CD4-positive, alpha-beta T cell treated with Interferon gamma for 1 hour (primary cell): ENCODE measurements around the gene DAG1.
A peak's percentile ranks its signal among the peaks of the same experiment; 100 is the strongest.
"Not testable (repeated sequence)": the region's sequence is repeated elsewhere in the genome, so short reads cannot be mapped to it uniquely, and the experiment has no call there.

Experiments
- DNase-seq: peaks from one replicate; pipeline ENCODE4 v3.0.0-alpha.2; 2020

DAG1 gene

DNA sequence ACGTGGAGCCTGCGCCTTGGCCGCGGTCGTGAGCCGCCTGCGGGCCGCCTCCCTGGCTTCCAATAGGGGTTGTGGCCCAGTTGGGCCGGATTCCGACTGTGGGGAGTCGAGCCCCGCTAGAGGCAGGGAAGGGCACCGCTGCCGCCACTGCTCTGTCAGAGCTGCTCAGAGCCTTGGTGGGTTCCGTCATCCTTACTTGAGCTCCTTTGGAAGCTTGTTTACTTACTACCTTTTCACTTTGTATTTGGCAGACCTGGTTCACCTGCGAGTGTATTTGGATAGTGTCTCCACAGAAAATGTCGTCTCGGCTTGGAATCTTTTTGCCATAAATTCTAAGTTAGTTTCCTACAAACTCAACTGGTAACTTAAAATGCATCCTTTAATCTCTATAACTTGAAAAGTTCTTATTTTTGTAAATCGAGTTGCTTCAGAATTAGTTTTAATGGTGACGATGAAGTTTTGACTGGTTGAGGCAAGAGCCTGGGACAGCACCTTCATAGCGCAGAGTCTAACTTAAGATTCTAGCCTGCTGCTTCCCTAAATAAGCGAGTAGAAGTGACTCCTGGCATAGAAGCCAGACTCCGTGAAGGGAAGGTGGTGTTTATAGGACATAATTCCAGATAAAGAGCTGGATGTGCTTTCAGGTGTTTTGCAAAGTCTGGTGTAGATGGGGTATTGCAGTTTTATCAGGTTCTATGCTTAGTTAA, 800 bp downstream of the DAG1 start:
- DNase-seq: no peak

- DNase-seq: no peak
Observed at GRCh38 chr3:49471856-49472495, 1.9 kb downstream of the DAG1 start.

DNA sequence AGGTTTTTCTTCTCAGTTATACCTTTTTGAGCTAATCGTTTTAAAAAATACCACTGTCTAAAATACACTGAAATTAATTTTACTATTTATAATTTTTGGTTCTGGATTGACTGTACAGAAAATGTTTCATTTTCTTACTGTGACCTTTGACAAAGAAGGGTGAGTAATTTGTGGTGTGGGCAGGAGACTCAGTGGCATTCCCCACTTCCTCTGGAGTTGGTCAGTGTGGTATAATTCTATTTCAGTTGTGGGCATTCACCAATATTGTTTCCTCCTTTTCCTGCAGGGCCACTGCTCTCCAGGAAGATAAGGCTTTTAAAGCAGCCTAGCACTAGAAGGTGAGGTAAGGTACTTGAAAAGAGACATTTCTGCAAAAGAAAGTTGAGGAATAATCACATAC, 6.5 kb downstream of the DAG1 start:
- DNase-seq: no peak

DNA sequence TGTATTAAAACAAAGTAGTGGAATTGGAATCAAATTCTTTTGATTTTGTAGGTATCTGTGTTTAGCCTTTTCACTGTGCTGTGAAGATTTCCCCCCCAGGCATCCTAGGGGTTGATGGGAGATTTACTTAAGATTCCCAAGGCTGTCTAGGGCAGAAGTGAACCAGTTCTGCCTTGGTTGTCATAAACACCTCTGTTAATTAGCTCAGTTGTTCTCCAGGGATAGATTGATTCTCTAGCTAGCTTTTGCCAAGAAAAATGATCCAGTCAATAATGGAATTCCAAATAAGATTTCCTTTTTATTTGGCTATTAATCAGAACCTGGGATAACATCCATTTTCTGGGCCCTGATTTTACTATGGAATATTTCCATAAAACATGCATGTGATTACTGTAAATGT, 12.7 kb downstream of the DAG1 start:
- DNase-seq: no peak

DNA sequence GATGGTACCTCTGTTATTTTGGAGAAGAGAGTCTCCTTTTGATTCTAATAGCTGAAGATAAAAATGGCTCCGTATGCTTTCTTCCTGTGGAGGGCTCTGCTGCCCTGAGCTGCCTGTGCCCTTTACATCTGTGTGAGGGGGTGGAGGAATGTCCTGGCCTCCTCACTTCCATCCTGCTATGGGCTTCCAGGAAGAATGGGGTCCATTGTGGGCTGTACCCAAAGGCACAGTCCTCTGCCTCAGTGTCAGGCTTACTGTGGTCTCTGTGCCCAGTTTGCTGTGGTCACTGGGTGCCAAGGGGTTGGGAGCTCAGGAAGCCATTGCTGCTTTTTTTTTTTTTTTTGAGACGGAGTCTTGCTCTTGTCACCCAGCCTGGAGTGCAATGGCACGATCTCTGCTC, 14.4 kb downstream of the DAG1 start:
- DNase-seq: no peak

DNA sequence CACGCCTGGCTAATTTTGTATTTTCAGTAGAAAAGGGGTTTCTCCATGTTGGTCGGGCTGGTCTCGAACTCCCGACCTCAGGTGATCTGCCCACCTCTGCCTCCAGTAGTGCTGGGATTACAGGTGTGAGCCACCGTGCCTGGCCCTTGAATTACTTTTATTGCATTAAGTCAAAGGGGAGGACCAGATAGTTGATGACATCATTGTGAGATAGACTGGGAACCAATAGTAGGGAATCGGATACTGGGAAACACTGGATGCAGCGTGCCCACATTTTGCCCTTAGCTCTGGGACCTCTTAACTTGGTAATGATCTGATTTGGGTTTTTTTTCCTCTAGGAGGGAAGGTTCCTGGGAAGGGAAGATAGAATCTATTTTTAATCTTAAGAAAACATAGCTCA, 19.2 kb downstream of the DAG1 start:
- DNase-seq: no peak

GRCh38 chr3:49492969-49493368, 22.9 kb downstream of the DAG1 start:
- no peak for DNase-seq

GRCh38 chr3:49493901-49494300, 23.8 kb downstream of the DAG1 start:
- DNase-seq: no peak

DNA sequence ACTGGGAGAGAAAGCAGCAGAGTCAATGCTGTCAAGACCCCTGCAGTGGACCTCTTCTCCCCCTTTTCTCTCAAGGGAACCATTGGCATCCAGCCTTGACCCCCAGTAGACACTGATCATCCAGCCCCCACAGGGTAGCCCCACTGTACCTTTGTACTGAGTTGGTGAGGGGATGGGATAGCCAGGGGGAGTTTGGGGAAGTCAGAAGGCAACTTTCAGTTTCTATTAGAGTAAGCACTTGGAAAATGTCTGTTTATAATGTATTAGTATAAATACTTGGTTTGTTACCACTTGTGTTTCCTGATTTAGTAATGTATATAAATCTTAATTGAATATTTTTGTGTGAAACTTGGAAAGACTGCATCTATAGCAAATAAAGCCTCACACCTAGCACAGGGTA, 25.0 kb downstream of the DAG1 start:
- no peak for DNase-seq

DNA sequence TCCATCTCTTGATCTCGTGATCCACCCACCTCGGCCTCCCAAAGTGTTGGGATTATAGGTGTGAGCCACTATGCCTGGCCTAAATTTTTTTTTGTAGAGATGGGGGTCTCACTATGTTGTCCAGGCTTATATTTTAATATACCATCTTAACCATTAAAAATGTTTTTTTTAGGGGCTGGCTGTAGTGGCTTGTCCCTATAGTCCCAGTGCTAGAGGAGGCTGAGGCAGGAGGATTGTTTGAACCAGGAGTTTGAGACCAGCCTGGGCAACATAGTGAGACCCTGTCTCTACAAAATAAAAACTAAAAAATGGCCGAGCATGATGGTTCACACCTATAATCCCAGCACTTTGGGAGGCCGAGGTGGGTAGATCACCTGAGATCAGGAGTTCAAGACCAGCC, 26.8 kb downstream of the DAG1 start:
- not testable (repeated sequence) for DNase-seq

- DNase-seq: no peak
Observed at GRCh38 chr3:49497606-49498005, 27.5 kb downstream of the DAG1 start.

DNA sequence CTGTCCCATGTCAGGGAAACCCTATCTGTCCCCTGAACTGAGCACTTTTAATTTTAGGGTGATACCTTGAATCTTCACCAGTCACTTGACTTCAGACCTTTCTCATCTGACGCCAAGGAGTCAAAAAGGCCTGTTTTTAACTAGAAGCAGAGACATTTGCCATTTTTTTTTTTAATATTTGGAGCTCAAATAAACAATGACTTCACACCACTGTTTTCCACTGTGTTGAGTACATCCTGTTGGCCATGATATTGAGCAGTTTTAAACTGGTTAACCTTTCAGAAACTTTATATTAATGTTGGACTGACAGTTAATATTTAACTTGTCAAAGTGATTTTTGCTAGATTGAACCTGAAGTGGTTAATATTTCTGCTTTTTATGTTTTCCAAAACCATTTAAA, 28.2 kb downstream of the DAG1 start:
- DNase-seq: no peak

DNA sequence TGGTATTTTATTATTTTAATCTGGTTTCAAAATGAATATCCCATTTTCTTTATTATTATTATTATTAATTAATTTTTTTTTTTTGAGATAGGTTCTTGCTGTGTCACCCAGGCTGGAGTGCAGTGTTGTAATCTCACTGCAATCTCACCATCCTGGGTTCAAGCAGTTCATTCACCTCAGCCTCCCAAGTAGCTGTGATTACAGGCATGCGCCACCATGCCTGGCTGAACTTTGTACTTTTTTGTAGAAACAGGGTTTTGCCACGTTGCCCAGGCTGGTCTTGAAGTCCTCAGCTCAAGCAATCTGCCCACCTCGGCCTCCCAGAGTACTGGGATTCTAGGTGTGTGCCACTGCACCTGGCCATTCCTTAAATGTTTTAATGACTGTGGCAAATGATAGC, 28.6 kb downstream of the DAG1 start:
- DNase-seq: no peak

DNA sequence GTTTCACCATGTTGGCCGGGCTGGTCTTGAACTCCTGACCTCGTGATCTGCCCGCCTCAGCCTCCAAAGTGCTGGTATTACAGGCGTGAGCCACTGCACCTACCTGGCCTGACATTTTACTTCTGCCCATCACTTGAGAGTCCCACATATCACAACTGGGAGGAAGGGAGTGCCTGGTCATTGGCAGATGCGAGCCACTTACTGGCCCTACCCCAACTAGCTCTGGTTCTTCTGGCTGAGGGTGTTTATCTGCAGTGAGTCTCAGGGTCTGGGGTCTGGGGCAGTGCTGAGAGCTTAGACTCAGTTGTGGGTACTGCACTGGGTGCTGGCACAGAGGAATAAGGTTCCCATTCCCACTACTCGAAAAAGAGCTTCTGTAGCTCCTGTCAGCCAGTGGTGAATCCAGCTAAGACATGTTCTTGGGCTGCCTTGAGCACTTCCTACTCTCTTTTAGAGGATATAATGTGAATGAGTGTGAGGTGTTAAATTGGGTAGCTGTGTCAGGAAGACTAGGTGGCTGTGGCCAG, 30.2 kb downstream of the DAG1 start:
- no peak for DNase-seq

GRCh38 chr3:49500732-49501609, 30.9 kb downstream of the DAG1 start:
- DNase-seq: peak; percentile 25

- no peak for DNase-seq
Observed at GRCh38 chr3:49501842-49502241, 31.8 kb downstream of the DAG1 start.

GRCh38 chr3:49506906-49507305, 36.8 kb downstream of the DAG1 start:
- DNase-seq: no peak

- DNase-seq: no peak
Observed at GRCh38 chr3:49509028-49509561, 39.0 kb downstream of the DAG1 start.

DNA sequence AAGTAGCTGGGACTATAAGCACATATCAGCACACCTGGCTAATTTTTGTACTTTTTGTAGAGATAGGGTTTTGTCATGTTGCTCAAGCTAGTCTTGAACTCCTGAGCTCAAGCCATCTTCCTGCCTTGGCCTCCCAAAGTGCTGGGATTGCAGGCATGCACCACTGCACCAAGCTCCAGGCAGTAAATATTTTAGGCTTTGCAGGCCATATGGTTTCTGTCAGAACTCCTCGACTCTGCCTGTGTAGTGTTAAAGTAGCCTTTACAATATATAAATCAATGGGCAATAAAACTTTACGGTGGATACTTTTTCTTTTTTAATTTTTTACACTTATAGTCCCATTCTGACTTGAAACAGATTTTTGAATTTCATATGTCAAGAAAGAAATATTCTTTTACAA, 41.6 kb downstream of the DAG1 start:
- no peak for DNase-seq

GRCh38 chr3:49512781-49513355, 42.8 kb downstream of the DAG1 start:
- no peak for DNase-seq

- DNase-seq: no peak
Observed at GRCh38 chr3:49513494-49514124, 43.5 kb downstream of the DAG1 start.

DNA sequence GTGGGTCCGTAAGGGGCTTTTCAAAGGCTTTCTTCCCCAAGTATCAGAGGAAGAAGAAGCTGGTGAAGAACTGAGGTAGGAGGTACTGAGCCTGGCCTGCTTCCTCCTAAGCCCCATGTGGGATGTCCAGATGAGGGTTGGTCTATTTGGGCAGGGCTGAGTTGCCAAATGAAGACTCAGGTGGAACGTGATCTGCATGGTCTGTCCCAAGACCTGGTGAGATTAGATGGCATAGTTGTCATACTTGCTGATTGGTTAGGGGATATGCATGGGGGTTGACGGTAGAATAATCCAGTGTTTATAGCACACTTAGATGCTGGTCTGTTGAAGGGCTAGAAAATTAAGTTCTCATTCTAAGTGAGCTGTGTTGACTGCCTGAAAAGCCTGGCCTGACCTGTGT, 47.9 kb downstream of the DAG1 start:
- no peak for DNase-seq

- no peak for DNase-seq
Observed at GRCh38 chr3:49518441-49518840, 48.4 kb downstream of the DAG1 start.
